OCI-LY7 (cell line): Measurements from ENCODE around the gene KAZN. TPM values are rescaled to one million over a fixed set of nuclear protein-coding genes. Genes with fewer than 3 reads are reported as not detected.

Experiments used
- BruUV-seq: library from RNA; stranded (reverse); fragments of 400-500 nt; replicated peaks from 2 replicates; lab custom pipeline; 2021; lab: Mats Ljungman, UMichigan
- CTCF ChIA-PET: fragments of 300-600 bp; sonication (Branson Sonifier 250); formaldehyde crosslinking; loops from one replicate; lab custom pipeline; 2022; ENCODE audit warnings: antibody characterized with exemption; ENCODE audit not compliant: unreplicated experiment; lab: Charles Lee
- POLR2A ChIA-PET: fragments of 300-600 bp; sonication (Branson Sonifier 250); formaldehyde crosslinking; loops from one replicate; lab custom pipeline; 2022; ENCODE audit warnings: antibody characterized with exemption; lab: Charles Lee
- DNase-seq: peaks from one replicate; pipeline ENCODE4 v3.0.0-alpha.2; 2015; ENCODE audit warnings: low spot score
- H2AFZ ChIP-seq: fragments of 200-600 bp; sonication (generic), shearing (Covaris generic); 2 replicates; pipeline ENCODE4 v1.6.1; 2014; ENCODE audit warnings: mild to moderate bottlenecking, antibody characterized with exemption, low read length, moderate library complexity
- H3K27ac ChIP-seq: fragments of 200-600 bp; sonication (generic); 2 replicates; pipeline ENCODE4 v1.5.1; 2014; ENCODE audit warnings: mixed run types, low read depth, mild to moderate bottlenecking, moderate library complexity, low read length, inconsistent platforms; ENCODE audit not compliant: poor library complexity, severe bottlenecking
- H3K36me3 ChIP-seq: fragments of 200-600 bp; sonication (generic); 2 replicates; pipeline ENCODE4 v1.6.1; 2014; ENCODE audit warnings: mild to moderate bottlenecking, antibody characterized with exemption, low read length, moderate library complexity, mixed read lengths; ENCODE audit not compliant: insufficient read depth
- H3K4me1 ChIP-seq: fragments of 200-600 bp; sonication (generic); 2 replicates; pipeline ENCODE4 v1.5.1; 2014; ENCODE audit warnings: mild to moderate bottlenecking, low read length; ENCODE audit not compliant: insufficient read depth, poor library complexity, severe bottlenecking
- H3K4me2 ChIP-seq: fragments of 200-600 bp; sonication (generic); 2 replicates; pipeline ENCODE4 v1.6.1; 2014; ENCODE audit warnings: mild to moderate bottlenecking, low read length
- H3K4me3 ChIP-seq: fragments of 200-600 bp; sonication (generic); 2 replicates; pipeline ENCODE4 v1.5.1; 2014; ENCODE audit warnings: mild to moderate bottlenecking, low read depth, low read length; ENCODE audit not compliant: poor library complexity, severe bottlenecking
- H3K79me2 ChIP-seq: fragments of 200-600 bp; sonication (generic); 2 replicates; pipeline ENCODE4 v1.6.1; 2016; ENCODE audit warnings: low read depth, mild to moderate bottlenecking, low read length, moderate library complexity, mixed read lengths; ENCODE audit not compliant: insufficient read depth
- H3K9me2 ChIP-seq: fragments of 200-600 bp; sonication (generic); 2 replicates; pipeline ENCODE4 v1.6.1; 2016; ENCODE audit warnings: mild to moderate bottlenecking, low read length, mixed read lengths; ENCODE audit not compliant: insufficient read depth
- H3K9me3 ChIP-seq: fragments of 200-600 bp; sonication (generic); 2 replicates; pipeline ENCODE4 v1.6.1; 2014; ENCODE audit warnings: mild to moderate bottlenecking, mixed run types, low read length, mixed read lengths
- H4K20me1 ChIP-seq: fragments of 200-600 bp; sonication (generic); 2 replicates; pipeline ENCODE4 v1.6.1; 2014; ENCODE audit warnings: mild to moderate bottlenecking, antibody characterized with exemption, low read length, moderate library complexity, mixed read lengths; ENCODE audit not compliant: insufficient read depth
- EZH2phosphoT487 ChIP-seq: fragments of 200-600 bp; sonication (generic); IDR thresholded peaks from 2 replicates; pipeline ENCODE4 v1.6.1; 2018; ENCODE audit warnings: low read depth, borderline replicate concordance, mild to moderate bottlenecking, mixed run types, antibody characterized with exemption, low read length, moderate library complexity, mixed read lengths
- intact Hi-C: fragments of 100-400 bp; cut with micrococcal nuclease; formaldehyde crosslinking; loops from one replicate; pipeline ENCODE4 v1.10.0; 2022; ENCODE audit not compliant: unreplicated experiment
- total RNA-seq, 2 experiments: library from RNA; depleted of rRNA in 1 of 2; stranded (reverse); fragments of >200 nt in 1 of 2; shearing (Covaris generic) in 1 of 2; gene quantifications; 2 replicates each; pipeline ENCODE4 v1.2.3, GENCODE V29; 2014 to 2022
- TF ChIP-seq, protein P1 (sequence below): fragments of 200-600 bp; sonication (generic); conservative IDR thresholded peaks from 2 replicates; pipeline ENCODE4 v1.5.1; 2014; ENCODE audit warnings: mild to moderate bottlenecking, antibody characterized with exemption, low read length, moderate library complexity, mixed read lengths

KAZN gene
- total RNA-seq, 2 experiments from 2014 or later, result 0.40 to 2.4 TPM

GRCh38 chr1:14725238-14725637 lies 126.8 kb downstream of the KAZN start:
- H3K4me2 ChIP-seq, result no peak overlapping the region
- H3K79me2 ChIP-seq, result peaks cover 39% of the 10 kb centered on the region; the same call in 1 of the 2 replicates
- ChIA-PET CTCF (no interaction called here), POLR2A (no interaction called here)
- no peak overlapping the region for H3K27ac ChIP-seq
- no TSS peak for BruUV-seq
- TF ChIP-seq, protein P1, sequence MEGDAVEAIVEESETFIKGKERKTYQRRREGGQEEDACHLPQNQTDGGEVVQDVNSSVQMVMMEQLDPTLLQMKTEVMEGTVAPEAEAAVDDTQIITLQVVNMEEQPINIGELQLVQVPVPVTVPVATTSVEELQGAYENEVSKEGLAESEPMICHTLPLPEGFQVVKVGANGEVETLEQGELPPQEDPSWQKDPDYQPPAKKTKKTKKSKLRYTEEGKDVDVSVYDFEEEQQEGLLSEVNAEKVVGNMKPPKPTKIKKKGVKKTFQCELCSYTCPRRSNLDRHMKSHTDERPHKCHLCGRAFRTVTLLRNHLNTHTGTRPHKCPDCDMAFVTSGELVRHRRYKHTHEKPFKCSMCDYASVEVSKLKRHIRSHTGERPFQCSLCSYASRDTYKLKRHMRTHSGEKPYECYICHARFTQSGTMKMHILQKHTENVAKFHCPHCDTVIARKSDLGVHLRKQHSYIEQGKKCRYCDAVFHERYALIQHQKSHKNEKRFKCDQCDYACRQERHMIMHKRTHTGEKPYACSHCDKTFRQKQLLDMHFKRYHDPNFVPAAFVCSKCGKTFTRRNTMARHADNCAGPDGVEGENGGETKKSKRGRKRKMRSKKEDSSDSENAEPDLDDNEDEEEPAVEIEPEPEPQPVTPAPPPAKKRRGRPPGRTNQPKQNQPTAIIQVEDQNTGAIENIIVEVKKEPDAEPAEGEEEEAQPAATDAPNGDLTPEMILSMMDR, result no peak
- TF ChIP-seq EZH2phosphoT487, result no peak
- H3K9me3 ChIP-seq, result peaks cover 16% of the 10 kb centered on the region; the same call in 1 of the 2 replicates
- H4K20me1 ChIP-seq, result no peaks in the 10 kb centered on the region
- no peaks in the 10 kb centered on the region for H3K9me2 ChIP-seq
- no peak overlapping the region for H2AFZ ChIP-seq
- no peak overlapping the region for H3K4me3 ChIP-seq
- H3K36me3 ChIP-seq, result peaks cover 92% of the 10 kb centered on the region
- peaks cover under 1% of the 10 kb centered on the region for H3K4me1 ChIP-seq
- intact Hi-C loops, result no loop called here
- no peak for DNase-seq

GRCh38 chr1:14725695-14726094 lies 127.2 kb downstream of the KAZN start:
- Histone ChIP-seq H3K4me1 (peaks cover 5% of the 10 kb centered on the region), H3K4me3 (no peak overlapping the region), H3K9me3 (peaks cover 14% of the 10 kb centered on the region; the same call in 1 of the 2 replicates), H3K79me2 (peaks cover 43% of the 10 kb centered on the region), H2AFZ (no peak overlapping the region), H3K36me3 (peaks cover 92% of the 10 kb centered on the region), H3K4me2 (no peak overlapping the region), H3K27ac (no peak overlapping the region), H4K20me1 (no peaks in the 10 kb centered on the region), H3K9me2 (no peaks in the 10 kb centered on the region)
- TF ChIP-seq EZH2phosphoT487, result no peak
- TF ChIP-seq, protein P1, result no peak
- no peak for DNase-seq
- intact Hi-C loops, result no loop called here
- CTCF ChIA-PET, result no interaction called here
- POLR2A ChIA-PET, result no interaction called here
- BruUV-seq, result no TSS peak

- no peaks in the 10 kb centered on the region for H3K9me2 ChIP-seq
- H3K4me1 ChIP-seq, result peaks cover 14% of the 10 kb centered on the region
- TF ChIP-seq, protein P1, result no peak
- TF ChIP-seq EZH2phosphoT487, result no peak
- peaks cover 52% of the 10 kb centered on the region for H3K79me2 ChIP-seq
- no peak overlapping the region for H3K4me2 ChIP-seq
- no TSS peak for BruUV-seq
- H2AFZ ChIP-seq, result no peak overlapping the region
- H3K9me3 ChIP-seq, result peaks cover 9% of the 10 kb centered on the region; the same call in 1 of the 2 replicates
- no peak overlapping the region for H3K27ac ChIP-seq
- H4K20me1 ChIP-seq, result no peaks in the 10 kb centered on the region
- CTCF ChIA-PET, result no interaction called here
- intact Hi-C loops, result no loop called here
- H3K4me3 ChIP-seq, result no peak overlapping the region
- peaks cover 92% of the 10 kb centered on the region for H3K36me3 ChIP-seq
- POLR2A ChIA-PET, result no interaction called here
- no peak for DNase-seq
These were observed 128.1 kb downstream of the KAZN start for GRCh38 chr1:14726606-14727005.
